Testis (tissue), 2 donors: ENCODE data around the gene TAGLN2.

Experiments
- POLR2A ChIP-seq: fragments of 450-650 bp; IDR thresholded peaks from one replicate; pipeline ENCODE4 v1.6.1; 2017; ENCODE audit warnings: antibody characterized with exemption, mild to moderate bottlenecking, moderate library complexity
- TF ChIP-seq, protein P1 (sequence below), 3 experiments: fragments of 450-650 bp in 2 of 3; fragments of 200-600 bp in 1 of 3; sonication (generic) in 1 of 3; IDR thresholded peaks; one replicate each; pipeline ENCODE4 v1.5.1; 2016 to 2019; ENCODE audit warnings: antibody characterized with exemption in 3 of 3, mild to moderate bottlenecking in 2 of 3, moderate library complexity in 1 of 3

DNA sequence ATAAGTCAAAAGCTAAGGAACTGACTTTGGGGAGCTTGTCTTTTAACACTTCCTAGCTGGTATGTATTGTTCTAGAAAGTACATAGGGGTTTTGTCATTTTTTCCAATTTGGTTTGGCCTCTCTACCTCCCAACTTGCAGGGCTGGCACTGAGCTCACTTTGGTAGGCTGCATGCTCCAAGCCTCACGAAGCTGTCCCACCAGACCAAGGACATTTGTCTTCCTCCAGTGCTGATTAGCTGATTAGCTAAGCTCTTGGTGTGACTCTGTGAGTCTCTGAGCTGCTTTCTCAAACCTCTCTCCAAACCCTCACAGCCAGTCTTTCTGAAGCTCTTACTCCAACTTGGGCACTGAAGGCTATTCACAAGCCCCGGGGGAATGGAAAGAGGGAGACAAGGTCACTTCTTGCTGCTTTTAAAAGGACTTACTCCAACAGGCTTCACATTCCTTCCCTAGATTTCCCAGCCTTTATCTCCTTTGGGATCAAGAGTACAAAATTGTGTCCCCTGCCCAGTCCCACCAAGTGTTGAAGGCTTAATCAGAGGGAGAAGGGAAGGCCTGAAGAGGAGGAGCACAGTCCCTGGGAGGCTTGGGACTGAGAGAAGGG lies 24.4 kb downstream of the TAGLN2 start:
- TF ChIP-seq, protein P1, sequence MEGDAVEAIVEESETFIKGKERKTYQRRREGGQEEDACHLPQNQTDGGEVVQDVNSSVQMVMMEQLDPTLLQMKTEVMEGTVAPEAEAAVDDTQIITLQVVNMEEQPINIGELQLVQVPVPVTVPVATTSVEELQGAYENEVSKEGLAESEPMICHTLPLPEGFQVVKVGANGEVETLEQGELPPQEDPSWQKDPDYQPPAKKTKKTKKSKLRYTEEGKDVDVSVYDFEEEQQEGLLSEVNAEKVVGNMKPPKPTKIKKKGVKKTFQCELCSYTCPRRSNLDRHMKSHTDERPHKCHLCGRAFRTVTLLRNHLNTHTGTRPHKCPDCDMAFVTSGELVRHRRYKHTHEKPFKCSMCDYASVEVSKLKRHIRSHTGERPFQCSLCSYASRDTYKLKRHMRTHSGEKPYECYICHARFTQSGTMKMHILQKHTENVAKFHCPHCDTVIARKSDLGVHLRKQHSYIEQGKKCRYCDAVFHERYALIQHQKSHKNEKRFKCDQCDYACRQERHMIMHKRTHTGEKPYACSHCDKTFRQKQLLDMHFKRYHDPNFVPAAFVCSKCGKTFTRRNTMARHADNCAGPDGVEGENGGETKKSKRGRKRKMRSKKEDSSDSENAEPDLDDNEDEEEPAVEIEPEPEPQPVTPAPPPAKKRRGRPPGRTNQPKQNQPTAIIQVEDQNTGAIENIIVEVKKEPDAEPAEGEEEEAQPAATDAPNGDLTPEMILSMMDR (IDR thresholded peaks at IDR 0.05), result no peak
- TF ChIP-seq POLR2A, result no peak
